ENCODE data around the gene HOATZ.

GRCh38 chr11:111466615-111467014, 48.0 kb upstream of the HOATZ start:
- TF ChIP-seq POLR2A (IDR thresholded peaks at IDR 0.05) (no peak), POLR2AphosphoS5 (IDR thresholded peaks at IDR 0.05) (no peak), EP300 (IDR thresholded peaks at IDR 0.05; ENCODE audit: low read depth) (no peak)
- TF ChIP-seq, protein P1, sequence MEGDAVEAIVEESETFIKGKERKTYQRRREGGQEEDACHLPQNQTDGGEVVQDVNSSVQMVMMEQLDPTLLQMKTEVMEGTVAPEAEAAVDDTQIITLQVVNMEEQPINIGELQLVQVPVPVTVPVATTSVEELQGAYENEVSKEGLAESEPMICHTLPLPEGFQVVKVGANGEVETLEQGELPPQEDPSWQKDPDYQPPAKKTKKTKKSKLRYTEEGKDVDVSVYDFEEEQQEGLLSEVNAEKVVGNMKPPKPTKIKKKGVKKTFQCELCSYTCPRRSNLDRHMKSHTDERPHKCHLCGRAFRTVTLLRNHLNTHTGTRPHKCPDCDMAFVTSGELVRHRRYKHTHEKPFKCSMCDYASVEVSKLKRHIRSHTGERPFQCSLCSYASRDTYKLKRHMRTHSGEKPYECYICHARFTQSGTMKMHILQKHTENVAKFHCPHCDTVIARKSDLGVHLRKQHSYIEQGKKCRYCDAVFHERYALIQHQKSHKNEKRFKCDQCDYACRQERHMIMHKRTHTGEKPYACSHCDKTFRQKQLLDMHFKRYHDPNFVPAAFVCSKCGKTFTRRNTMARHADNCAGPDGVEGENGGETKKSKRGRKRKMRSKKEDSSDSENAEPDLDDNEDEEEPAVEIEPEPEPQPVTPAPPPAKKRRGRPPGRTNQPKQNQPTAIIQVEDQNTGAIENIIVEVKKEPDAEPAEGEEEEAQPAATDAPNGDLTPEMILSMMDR (IDR thresholded peaks at IDR 0.05) = no peak

Data from transverse colon (tissue), 4 donors.